Measurements from ENCODE around the gene DQX1. TPM values are rescaled to one million over a fixed set of nuclear protein-coding genes. Genes with fewer than 3 reads are reported as not detected.

DQX1 gene
- total RNA-seq, 1 donor from 2014 or later = 0.68 TPM

GRCh38 chr2:74550231-74550630, 24.2 kb upstream of the DQX1 start:
- intact Hi-C loops (cut with micrococcal nuclease) = no loop called here
- H3K27ac Mint-ChIP-seq = no peak overlapping the region
- H3K4me1 Mint-ChIP-seq = peaks cover 29% of the 10 kb centered on the region
- H3K4me3 Mint-ChIP-seq = peak overlapping the region; percentile 77
- H3K27me3 Mint-ChIP-seq = peaks cover 33% of the 10 kb centered on the region
- peaks cover 3% of the 10 kb centered on the region for H3K36me3 Mint-ChIP-seq (ENCODE audit: low read depth)
- no peaks in the 10 kb centered on the region for H3K9me3 Mint-ChIP-seq
- DNase-seq = no peak

DNA sequence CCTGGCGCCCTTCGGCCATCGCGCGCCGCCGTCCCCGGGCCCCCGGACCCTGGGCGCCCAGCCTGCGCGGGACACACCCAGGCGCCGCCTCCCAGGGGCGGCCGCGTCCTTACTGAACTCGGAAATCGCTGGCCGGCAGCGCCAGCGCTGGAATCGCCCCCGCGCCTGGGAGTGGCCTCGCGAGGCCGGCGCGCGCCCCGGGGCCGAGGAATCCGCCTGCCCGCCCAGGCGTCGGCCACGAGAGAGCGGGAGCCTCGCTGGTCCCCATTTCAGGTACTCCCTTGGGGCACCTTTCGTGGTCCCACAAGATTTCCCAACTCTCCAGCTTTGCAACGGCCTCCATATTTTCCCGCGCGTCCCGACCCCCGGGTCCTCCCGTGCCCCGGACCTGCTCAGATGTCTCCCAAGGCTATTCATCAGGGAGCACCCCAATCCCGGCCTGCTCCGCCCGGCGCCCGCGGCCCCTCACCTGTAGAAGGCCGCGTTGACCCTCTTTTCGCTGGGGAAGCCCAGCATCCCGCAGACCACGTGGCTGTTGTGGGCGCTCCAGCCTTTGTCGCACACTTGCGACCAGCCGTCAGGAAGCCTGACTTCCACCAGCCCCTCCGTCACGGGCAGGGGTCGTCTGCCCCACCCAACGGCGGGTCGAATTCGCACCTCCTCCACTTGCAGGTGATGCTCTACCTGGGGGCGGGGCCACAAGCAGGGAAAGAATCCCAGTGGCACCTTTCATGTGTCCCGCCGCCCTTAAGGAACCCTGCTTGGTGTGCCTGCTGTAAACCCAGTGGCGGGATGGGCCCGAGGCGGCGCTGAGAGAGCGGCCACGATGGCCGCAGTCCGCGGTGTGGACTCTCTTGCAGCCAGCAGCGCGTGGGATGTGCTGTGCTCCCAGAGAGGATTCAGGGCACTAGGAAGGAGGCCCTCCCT, 23.1 kb upstream of the DQX1 start:
- peaks cover 37% of the 10 kb centered on the region for H3K27me3 Mint-ChIP-seq
- H3K4me3 Mint-ChIP-seq = peak overlapping the region; percentile 77
- DNase-seq = peak; percentile 83
- H3K27ac Mint-ChIP-seq = peak overlapping the region; percentile 63
- intact Hi-C loops (cut with micrococcal nuclease) = loop anchor here (1.0 kb wide), 2 partner anchors 19 to 38 kb away; no protein-coding TSS in a partner anchor
- no peaks in the 10 kb centered on the region for H3K9me3 Mint-ChIP-seq
- H3K36me3 Mint-ChIP-seq (ENCODE audit: low read depth) = no peaks in the 10 kb centered on the region
- peaks cover 29% of the 10 kb centered on the region for H3K4me1 Mint-ChIP-seq

DNA sequence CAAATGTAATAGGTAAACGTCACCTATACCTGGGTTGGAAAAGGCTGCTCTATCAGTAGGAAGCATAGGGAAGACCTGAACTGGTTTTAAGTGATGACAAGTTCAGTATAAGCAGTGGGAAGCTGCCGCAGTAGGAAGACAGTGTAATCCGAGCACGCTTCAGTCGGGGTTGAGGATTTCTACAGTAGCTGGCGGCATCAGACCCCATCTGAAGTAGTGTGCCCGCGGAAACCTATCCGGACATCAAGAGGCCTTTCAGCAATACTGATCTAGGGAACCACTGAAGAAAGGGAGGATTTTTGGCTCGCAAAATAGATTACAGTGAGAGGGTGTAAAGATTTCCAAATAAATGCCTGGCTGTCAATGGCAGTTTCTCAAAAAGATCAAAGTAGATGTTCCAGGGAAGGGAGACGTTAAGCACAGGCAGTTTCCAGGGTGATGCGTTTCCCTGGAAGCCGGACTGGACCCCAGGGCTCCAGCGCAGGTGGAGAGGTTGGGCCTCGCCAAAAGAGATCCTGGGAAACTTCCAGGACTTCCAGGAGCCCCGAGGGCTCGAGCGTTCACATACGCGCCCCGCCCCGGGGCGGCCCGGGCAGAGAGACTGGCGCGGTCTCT, 22.4 kb upstream of the DQX1 start:
- intact Hi-C loops (cut with micrococcal nuclease) = no loop called here
- Mint-ChIP-seq H3K4me1 (peaks cover 27% of the 10 kb centered on the region), H3K4me3 (peak overlapping the region; percentile 82), H3K27me3 (peaks cover 38% of the 10 kb centered on the region), H3K36me3 (ENCODE audit: low read depth) (no peaks in the 10 kb centered on the region), H3K27ac (peak overlapping the region; percentile 35), H3K9me3 (no peaks in the 10 kb centered on the region)
- DNase-seq = no peak

- Mint-ChIP-seq H3K4me1 (peaks cover 25% of the 10 kb centered on the region), H3K4me3 (no peak overlapping the region), H3K36me3 (ENCODE audit: low read depth) (no peaks in the 10 kb centered on the region), H3K27me3 (peaks cover 44% of the 10 kb centered on the region), H3K9me3 (no peaks in the 10 kb centered on the region), H3K27ac (no peak overlapping the region)
- no peak for DNase-seq
- intact Hi-C loops (cut with micrococcal nuclease) = no loop called here
Observed at GRCh38 chr2:74546004-74546403, 20.0 kb upstream of the DQX1 start.

DNA sequence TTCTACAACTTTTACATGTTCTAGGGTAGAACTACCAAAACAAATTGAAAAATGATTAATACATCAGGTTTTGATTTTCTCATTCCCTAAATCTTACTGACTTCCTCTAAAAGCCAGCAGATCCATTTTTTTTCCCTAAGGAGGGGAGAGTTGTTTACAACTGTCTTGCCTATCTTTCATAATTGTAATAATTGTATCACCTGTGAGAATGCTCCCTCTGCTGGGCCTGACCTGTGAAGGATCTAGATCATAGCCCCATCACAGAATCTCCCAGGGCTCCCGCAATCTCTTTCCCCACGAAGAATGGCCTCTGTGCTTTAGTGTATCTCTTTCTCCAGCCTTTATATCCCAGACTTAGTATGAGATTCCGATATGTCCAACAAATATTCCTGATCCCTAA, 18.6 kb upstream of the DQX1 start:
- intact Hi-C loops (cut with micrococcal nuclease) = no loop called here
- H3K4me1 Mint-ChIP-seq = peaks cover 17% of the 10 kb centered on the region

DNA sequence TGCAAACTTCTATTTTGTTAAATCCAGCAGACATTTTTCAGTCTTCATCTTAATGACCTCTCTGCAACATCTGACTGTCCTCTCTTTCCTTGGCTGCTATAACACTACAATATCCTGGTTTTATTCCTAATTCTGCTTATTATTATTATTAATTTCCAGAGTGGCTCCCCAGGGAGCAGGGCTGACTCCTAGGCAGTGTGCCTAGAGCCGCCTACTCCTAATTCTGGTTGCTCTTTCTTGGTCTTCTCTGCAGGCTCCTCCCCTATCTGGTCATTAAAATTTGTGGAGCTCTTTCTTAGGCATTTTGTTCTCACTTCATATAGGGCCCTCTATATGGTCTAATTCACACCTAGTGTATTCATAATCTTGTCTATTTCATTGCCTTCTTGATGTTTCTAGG, 16.9 kb upstream of the DQX1 start:
- intact Hi-C loops (cut with micrococcal nuclease) = no loop called here
- Mint-ChIP-seq H3K27me3 (peaks cover 39% of the 10 kb centered on the region), H3K36me3 (ENCODE audit: low read depth) (no peaks in the 10 kb centered on the region), H3K4me1 (peaks cover 15% of the 10 kb centered on the region), H3K27ac (no peak overlapping the region), H3K4me3 (no peak overlapping the region), H3K9me3 (no peaks in the 10 kb centered on the region)
- DNase-seq = no peak

More for the DNA sequence above, 18.6 kb upstream of the DQX1 start:
- Mint-ChIP-seq H3K27ac (no peak overlapping the region), H3K27me3 (peaks cover 38% of the 10 kb centered on the region), H3K36me3 (ENCODE audit: low read depth) (no peaks in the 10 kb centered on the region), H3K4me3 (no peak overlapping the region), H3K9me3 (no peaks in the 10 kb centered on the region)
- DNase-seq = peak; percentile 63

- no peaks in the 10 kb centered on the region for H3K9me3 Mint-ChIP-seq
- H3K27ac Mint-ChIP-seq = no peak overlapping the region
- H3K4me3 Mint-ChIP-seq = no peak overlapping the region
- DNase-seq = no peak
- no peaks in the 10 kb centered on the region for H3K36me3 Mint-ChIP-seq (ENCODE audit: low read depth)
- intact Hi-C loops (cut with micrococcal nuclease) = no loop called here
- peaks cover 25% of the 10 kb centered on the region for H3K27me3 Mint-ChIP-seq
- peaks cover 10% of the 10 kb centered on the region for H3K4me1 Mint-ChIP-seq
Observed at GRCh38 chr2:74540291-74540690, 14.3 kb upstream of the DQX1 start.

DNA sequence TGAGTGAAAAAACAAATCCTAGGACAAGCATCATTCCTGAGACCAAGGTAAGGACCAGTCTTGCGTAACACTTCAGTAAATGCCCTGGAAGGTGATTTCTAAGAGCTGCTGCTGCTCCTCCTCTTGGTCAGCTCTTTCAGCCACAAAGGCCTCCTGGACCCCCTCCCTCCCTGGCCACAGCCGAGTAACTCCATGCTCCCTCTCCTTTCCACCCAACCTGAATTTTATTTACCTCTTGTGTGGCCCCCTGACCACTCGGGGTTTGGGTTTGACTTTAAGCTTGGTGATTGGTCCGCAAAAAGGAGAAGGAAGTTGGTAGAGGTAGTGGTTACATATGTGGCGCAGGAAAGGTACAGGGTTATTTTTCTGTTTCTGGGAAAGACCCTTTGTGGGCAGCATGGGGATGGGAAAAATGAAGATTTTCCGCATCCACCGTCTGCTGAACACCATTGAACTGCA, 12.9 kb upstream of the DQX1 start:
- Mint-ChIP-seq H3K27ac (no peak overlapping the region), H3K4me1 (peaks cover 10% of the 10 kb centered on the region), H3K4me3 (no peak overlapping the region), H3K9me3 (no peaks in the 10 kb centered on the region), H3K36me3 (ENCODE audit: low read depth) (peaks cover under 1% of the 10 kb centered on the region), H3K27me3 (peaks cover 21% of the 10 kb centered on the region)
- no peak for DNase-seq
- intact Hi-C loops (cut with micrococcal nuclease) = no loop called here

DNA sequence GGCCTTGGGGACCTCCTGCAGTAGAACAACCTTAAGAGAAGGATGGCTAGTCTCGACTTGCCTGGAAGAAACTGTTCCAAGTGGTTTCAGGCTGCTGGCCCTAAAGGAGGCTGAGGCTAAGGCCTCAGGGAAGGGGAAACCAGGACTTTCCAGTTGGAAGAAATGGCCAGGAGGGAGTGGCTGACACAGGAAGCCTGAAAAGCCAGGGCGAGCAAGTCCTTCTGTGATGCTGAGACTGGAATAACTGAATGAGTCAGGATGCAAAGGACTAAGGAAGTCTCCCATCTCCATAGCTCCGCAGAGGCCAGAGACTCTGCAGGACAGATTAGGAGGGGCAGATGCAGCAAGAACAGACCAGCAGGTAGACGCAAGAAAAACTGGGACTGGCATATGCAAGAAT, 11.1 kb upstream of the DQX1 start:
- no peak for DNase-seq
- Mint-ChIP-seq H3K9me3 (no peaks in the 10 kb centered on the region), H3K27ac (no peak overlapping the region), H3K4me3 (no peak overlapping the region), H3K4me1 (peaks cover 9% of the 10 kb centered on the region), H3K36me3 (ENCODE audit: low read depth) (peaks cover 9% of the 10 kb centered on the region), H3K27me3 (peaks cover 13% of the 10 kb centered on the region)
- intact Hi-C loops (cut with micrococcal nuclease) = no loop called here

- no peak for DNase-seq
- Mint-ChIP-seq H3K4me3 (no peak overlapping the region), H3K9me3 (no peaks in the 10 kb centered on the region), H3K27ac (no peak overlapping the region), H3K4me1 (peaks cover 16% of the 10 kb centered on the region), H3K36me3 (ENCODE audit: low read depth) (peaks cover 15% of the 10 kb centered on the region), H3K27me3 (peaks cover 13% of the 10 kb centered on the region)
- intact Hi-C loops (cut with micrococcal nuclease) = no loop called here
Observed at GRCh38 chr2:74536166-74536950, 10.3 kb upstream of the DQX1 start.

GRCh38 chr2:74535440-74535965, 9.5 kb upstream of the DQX1 start:
- no peak for DNase-seq
- Mint-ChIP-seq H3K27me3 (peaks cover 12% of the 10 kb centered on the region), H3K4me3 (no peak overlapping the region), H3K9me3 (no peaks in the 10 kb centered on the region), H3K4me1 (peaks cover 23% of the 10 kb centered on the region), H3K36me3 (ENCODE audit: low read depth) (peaks cover 20% of the 10 kb centered on the region), H3K27ac (no peak overlapping the region)
- intact Hi-C loops (cut with micrococcal nuclease) = no loop called here

DNA sequence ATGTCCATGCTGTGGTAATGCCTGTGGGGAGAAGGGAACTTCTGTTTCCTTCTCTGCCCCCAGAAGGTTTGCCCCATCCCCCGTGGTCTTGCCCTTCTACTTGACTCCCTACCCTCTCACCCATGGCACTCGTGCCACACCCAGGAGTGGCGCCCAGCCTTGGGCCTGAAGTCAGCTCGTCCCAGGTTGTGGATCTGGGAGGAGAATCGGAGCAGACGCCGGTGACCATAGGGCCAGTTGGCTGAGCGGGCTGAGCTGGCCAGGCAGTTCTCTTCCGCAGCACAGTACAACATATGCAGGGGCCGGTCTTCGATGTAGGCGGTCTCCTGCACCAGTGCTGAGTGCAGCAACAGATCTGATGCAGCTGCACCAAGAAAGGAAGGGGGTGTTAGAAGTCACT, 8.4 kb upstream of the DQX1 start:
- H3K27ac Mint-ChIP-seq = no peak overlapping the region
- intact Hi-C loops (cut with micrococcal nuclease) = no loop called here
- H3K9me3 Mint-ChIP-seq = no peaks in the 10 kb centered on the region

GRCh38 chr2:74533464-74533863, 7.4 kb upstream of the DQX1 start:
- Mint-ChIP-seq H3K4me3 (no peak overlapping the region), H3K27ac (no peak overlapping the region), H3K4me1 (peaks cover 18% of the 10 kb centered on the region), H3K9me3 (no peaks in the 10 kb centered on the region), H3K27me3 (peaks cover 7% of the 10 kb centered on the region), H3K36me3 (ENCODE audit: low read depth) (peaks cover 25% of the 10 kb centered on the region)
- no peak for DNase-seq
- intact Hi-C loops (cut with micrococcal nuclease) = loop anchor here (2.0 kb wide), 1 partner anchor 283 kb away; no protein-coding TSS in a partner anchor

More for the DNA sequence above, 8.4 kb upstream of the DQX1 start:
- DNase-seq = no peak
- Mint-ChIP-seq H3K4me1 (peaks cover 21% of the 10 kb centered on the region), H3K4me3 (no peak overlapping the region), H3K27me3 (peaks cover 12% of the 10 kb centered on the region), H3K36me3 (ENCODE audit: low read depth) (peaks cover 20% of the 10 kb centered on the region)
